NCI-H187 treated with DMSO at 0.1 percent for 48 hours (cell line): Measurements from ENCODE around the gene CCL27.
"Not testable (repeated sequence)": the region's sequence is repeated elsewhere in the genome, so short reads cannot be mapped to it uniquely, and the experiment has no call there.

Experiments used
- DNase-seq: peaks from one replicate; lab custom pipeline; 2025; lab: John Stamatoyannopoulos, UW

CCL27 gene

DNA sequence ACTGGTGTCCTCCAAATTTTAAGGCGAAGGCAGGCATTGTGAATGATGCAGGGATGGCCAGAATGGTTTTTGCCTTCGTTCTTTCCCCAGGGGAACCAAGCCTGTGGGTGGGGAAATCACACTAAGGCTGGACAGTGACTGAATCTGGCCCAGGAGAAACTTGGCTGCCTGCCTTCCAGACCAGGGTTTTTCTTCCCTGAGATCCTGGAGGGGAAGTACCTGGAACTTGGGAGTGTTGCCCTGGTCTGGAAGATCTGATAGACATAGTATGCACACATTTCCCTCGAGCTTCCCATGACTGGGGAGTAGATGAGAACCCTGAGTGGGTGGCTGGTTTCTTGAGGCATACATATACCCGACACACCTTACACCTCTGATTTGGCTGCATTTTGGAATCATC, 11.1 kb downstream of the CCL27 start:
- no peak for DNase-seq

GRCh38 chr9:34650816-34651215, 11.6 kb downstream of the CCL27 start:
- no peak for DNase-seq

DNA sequence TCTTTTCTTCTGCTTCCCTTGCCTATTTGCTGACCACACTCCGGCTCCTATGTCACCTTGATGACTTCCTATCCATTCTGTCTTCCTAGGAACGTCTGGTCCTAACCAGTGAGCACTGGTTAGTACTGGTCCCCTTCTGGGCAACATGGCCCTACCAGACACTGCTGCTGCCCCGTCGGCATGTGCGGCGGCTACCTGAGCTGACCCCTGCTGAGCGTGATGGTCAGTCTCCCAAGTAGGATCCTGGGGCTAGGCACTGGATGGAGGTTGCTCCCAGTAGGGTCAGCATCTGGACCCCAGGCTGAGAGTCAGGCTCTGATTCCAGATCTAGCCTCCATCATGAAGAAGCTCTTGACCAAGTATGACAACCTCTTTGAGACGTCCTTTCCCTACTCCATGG, 13.8 kb downstream of the CCL27 start:
- DNase-seq, result no peak

DNA sequence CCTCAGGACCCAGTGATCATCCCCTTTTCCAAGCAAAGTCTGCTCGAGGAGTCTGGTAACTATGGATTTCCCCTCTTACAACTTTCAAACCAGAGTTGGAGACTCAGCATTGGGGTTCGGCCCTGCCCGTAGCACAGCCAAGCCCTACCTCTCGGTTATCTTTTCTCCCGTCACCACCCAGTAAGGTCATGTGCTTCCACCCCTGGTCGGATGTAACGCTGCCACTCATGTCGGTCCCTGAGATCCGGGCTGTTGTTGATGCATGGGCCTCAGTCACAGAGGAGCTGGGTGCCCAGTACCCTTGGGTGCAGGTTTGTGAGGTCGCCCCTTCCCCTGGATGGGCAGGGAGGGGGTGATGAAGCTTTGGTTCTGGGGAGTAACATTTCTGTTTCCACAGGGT, 14.8 kb downstream of the CCL27 start:
- DNase-seq, result no peak

DNA sequence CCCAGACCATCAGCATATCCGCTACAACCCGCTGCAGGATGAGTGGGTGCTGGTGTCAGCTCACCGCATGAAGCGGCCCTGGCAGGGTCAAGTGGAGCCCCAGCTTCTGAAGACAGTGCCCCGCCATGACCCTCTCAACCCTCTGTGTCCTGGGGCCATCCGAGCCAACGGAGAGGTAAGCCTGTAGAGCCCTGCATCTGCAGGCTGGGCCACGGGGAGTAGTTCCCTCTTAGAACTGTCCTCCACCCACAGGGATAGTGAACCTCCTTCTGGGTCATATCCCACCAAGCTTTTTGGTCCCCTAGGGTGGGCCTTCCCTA, 15.4 kb downstream of the CCL27 start:
- DNase-seq, result no peak

GRCh38 chr9:34646211-34647083, 16.0 kb downstream of the CCL27 start, which contains the start of gene GALT:
TSS of gene GALT (plus strand) at chr9:34646675. CDS start at chr9:34646705, 30 bp downstream.
- peak; percentile 44 for DNase-seq

DNA sequence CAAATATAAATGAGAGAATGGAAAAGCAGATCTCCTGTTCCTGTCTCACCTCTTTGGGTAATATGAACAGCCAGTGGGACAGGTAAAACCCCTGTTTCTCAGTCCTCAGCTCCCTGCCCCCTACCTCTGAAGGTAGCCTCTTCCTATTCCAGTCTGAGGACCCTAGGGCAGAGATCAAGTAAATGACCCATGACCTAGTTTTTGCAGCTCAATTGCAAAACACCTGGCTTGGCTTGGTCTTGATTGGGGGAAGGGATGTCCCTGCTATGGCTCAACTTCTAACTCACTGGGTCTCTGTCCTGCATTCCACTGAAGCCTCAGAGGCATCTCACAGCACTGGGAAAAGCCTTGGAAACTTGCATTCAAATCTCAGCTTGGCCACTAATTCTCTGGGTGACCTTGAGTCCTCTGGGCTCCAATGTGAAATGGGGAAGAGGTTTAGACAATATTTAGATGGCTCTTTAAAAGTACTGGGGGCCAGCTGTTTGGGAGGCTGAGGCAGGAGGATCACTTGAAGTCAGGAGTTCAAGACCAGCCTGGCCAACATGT, 17.6 kb downstream of the CCL27 start:
- no peak for DNase-seq

- DNase-seq, result no peak
Measured at GRCh38 chr9:34642679-34643078, 19.8 kb downstream of the CCL27 start.

GRCh38 chr9:34639322-34639721, 23.1 kb downstream of the CCL27 start:
- DNase-seq, result not testable (repeated sequence)

GRCh38 chr9:34638138-34638445, 24.4 kb downstream of the CCL27 start:
- no peak for DNase-seq

DNA sequence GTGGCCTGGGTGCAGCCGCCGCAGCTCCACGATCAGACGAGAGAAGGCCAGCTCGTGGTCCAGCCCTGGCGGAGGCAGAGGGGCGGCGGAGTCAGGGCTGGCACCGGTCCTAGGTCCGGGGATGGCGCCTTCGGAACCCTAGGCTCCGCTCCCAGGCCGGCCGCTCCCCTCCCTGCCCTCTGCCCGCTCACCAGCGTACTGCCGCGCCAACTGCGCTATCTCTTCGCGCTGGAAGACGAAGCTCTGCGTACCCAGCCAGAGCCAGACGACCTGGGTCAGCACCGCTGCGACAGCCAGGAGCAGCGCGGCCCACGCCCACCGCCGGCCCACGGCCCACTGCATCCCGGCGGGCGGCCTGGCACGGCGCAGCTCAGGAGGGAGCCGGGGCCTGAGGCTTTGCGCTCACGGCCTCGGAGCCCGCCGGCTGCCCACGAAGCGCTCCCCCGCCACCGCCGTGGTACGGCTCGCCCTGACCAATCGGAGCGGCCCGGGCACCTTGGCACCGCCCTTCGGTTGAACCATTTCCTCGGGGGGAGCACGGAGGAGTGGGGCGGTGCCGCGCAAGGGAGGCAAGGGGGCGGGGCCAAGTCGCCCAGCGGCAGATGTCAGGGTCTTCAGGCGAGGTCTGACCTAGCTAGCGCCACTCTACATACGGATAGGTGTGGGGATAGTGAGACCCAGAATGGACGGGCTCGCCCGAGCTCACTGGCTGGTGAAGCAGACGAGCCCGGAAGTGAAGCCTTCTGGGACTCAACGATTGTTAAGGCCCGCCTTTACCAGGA, 24.9 kb downstream of the CCL27 start, which contains the start of gene SIGMAR1:
Gene SIGMAR1, minus strand, starts transcription at position 432 of the 782 bp plus-strand sequence. Its CDS starts 90 bp downstream, at position 342.
- peak; percentile 3 for DNase-seq

DNA sequence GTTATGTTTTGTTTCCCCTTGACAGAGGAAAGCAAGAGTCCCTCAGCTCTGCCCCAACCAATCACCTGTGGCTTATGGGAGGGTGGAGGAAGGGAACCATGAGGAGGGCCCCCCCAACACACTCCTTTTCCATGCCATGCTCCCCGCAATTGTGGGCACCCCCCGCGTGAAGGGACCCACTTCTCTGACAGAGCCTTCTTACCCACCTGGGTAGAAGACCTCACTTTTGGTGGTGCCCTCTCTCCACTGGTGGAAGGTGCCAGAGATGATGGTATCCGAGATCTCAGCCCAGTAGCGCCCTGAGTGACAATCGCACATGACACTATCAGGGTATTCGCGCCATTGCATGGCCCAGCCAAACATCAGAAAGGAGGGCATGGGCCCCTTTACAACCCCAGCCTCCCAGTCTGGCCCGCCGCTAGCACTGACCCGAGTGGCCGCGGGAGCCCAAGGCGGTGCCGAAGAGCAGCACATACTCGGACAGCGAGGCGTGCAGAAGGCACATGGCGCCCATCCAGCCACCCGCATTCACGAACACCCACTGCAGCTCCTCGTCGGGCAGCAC, 25.6 kb downstream of the CCL27 start:
- no peak for DNase-seq

GRCh38 chr9:34635556-34635955, 26.9 kb downstream of the CCL27 start:
- no peak for DNase-seq

DNA sequence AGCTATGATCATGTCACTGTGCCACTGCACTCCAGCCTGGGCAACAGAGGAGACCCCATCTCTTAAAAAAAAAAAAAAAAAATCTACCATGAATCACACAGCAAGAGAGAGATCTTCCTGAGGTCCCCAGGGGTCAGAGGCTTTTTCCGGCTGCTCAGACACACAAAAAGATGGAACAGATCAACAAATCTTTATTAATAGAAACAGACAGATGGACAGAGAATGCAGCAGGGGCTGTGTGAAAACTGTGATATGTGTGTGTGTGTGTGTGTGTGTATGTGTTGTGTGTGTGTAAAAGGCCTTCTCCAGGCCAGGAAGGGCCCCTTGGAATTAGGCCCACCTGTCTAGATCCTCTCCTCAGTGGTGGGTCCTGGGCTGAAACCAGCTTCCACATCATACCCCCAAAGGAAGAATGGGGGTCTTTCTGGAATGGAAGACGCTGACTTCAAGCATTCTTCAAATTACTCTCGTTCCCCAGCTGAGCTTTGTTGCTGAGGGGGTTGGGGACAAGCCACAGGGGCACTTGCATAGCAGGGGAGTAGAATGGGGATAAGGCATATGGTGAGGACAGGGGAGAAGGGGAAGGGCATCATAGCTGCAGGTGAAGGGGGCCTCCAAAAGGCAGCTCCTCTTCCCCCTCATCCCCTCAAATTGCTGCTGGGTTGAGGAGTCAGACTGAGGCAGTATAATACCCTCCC, 27.8 kb downstream of the CCL27 start:
- DNase-seq, result no peak

DNA sequence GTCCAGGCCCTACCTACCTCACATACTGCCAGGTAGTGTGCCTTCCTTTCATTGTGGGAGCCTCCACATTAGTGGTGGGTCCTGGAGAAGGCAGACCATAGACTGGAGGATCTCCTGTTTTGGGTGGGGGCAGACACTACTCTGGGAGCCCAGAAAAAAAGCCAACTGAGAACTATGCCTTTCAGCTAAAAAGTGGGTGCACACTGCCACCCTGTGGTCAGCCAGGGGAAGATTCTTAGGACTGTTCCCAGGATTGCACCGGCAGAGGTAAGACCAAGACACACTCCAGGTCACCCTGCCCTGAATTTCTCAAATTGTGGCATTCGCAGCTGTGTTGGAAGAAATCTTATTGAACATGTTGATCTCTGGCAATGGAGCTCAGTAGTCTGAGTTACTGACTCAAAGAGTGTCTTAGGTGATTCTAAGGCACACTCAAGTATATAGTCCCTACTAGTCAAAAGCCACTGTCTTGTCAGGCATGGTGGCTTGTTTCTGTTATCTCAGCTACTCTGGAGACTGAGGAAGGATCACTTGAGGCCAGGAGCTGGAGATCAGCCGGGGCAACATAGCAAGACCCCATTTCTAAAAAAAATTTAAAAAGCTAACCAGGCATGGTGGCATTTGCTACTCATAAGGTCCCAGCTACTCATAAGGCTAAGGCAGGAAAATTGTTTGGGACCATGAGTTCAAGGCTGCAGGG, 28.5 kb downstream of the CCL27 start:
- peak; percentile 8 for DNase-seq

GRCh38 chr9:34633166-34633565, 29.3 kb downstream of the CCL27 start:
- DNase-seq, result no peak

- no peak for DNase-seq
Measured at GRCh38 chr9:34630402-34631154, 31.9 kb downstream of the CCL27 start.

GRCh38 chr9:34629491-34629808, 33.0 kb downstream of the CCL27 start:
- no peak for DNase-seq

DNA sequence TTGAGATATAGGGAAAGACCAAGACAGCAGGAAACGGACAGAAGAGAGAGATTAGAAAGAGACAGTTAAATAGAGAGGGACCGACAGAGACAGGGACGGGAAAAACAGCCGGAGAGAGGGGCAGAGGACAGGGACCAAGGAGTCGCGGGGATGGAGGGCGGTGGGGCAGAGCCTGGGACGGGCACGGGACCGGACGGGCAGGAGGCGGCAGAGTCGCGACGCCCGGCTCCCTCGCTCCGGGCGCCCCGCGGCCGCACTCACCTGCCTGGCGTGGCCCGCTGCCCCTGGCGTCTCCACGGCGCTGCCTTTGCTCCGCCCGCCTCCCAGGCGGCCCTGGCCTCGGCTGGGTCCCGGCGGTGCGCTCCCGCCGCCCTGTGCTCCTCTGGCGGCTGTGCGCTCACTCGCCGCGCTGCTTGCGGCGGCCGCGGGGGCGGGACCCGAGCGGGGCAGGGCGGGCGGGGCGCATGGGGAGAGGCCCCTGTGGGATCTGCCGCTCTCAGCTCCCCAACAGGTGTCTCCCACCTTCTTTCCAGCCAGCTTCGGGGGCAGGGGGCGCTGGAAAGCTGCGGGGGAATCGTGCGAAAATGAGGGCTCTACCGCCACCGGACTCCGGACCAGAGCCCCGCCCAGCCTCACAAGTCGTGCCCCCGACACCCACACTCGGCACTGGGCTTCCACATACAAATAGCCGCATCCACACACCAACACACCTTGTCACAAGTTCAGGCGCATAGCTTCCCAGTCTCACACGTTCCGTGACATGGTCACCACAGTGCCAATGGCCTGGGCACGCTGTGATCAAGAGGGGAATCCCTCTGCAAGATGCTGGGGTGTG, 33.6 kb downstream of the CCL27 start, which contains the start of gene ARID3C:
Gene ARID3C, minus strand, starts transcription at position 411 of the 835 bp plus-strand sequence. CDS start 1,052 bp downstream, outside the sequence.
- no peak for DNase-seq
